NB4 (cell line): Measurements from ENCODE around the gene DCLK1.

ENCODE experiments used
- DNase-seq: peaks from one replicate; pipeline ENCODE4 v3.0.0; 2010; ENCODE audit warnings: low read depth
- H3K4me3 ChIP-seq: one replicate; pipeline ENCODE4 v1.5.1; 2011; ENCODE audit warnings: mild to moderate bottlenecking, low read depth, low read length, moderate library complexity
- CTCF ChIP-seq: IDR thresholded peaks from one replicate; pipeline ENCODE4 v1.5.1; 2012; ENCODE audit warnings: low read depth, low read length
- MAX ChIP-seq: IDR thresholded peaks from 2 replicates; pipeline ENCODE4 v1.6.1; 2011; ENCODE audit warnings: low read depth, low read length
- MYC ChIP-seq: IDR thresholded peaks from 2 replicates; pipeline ENCODE4 v1.6.1; 2011; ENCODE audit warnings: low read depth, low read length
- POLR2A ChIP-seq: IDR thresholded peaks from 2 replicates; pipeline ENCODE4 v1.6.1; 2011; ENCODE audit warnings: mild to moderate bottlenecking; ENCODE audit not compliant: insufficient read length; ENCODE audit errors: extremely low read depth

Gene DCLK1

GRCh38 chr13:36135876-36136275 is 4.7 kb upstream of the DCLK1 start:
- TF ChIP-seq POLR2A = no peak
- TF ChIP-seq MAX = no peak
- no peak for TF ChIP-seq MYC
- no peak for TF ChIP-seq CTCF
- H3K4me3 ChIP-seq = no peak overlapping the region
- DNase-seq = no peak

- H3K4me3 ChIP-seq = no peak overlapping the region
- DNase-seq = no peak
- TF ChIP-seq CTCF = no peak
- no peak for TF ChIP-seq POLR2A
- TF ChIP-seq MAX = no peak
- TF ChIP-seq MYC = no peak
Observed at GRCh38 chr13:36134632-36135031, 3.5 kb upstream of the DCLK1 start.

GRCh38 chr13:36133950-36134626 is 2.9 kb upstream of the DCLK1 start:
- DNase-seq = no peak
- TF ChIP-seq POLR2A (no peak), MYC (no peak), MAX (no peak), CTCF (no peak)
- H3K4me3 ChIP-seq = no peak overlapping the region

- TF ChIP-seq CTCF (no peak), MYC (no peak), MAX (no peak), POLR2A (no peak)
- H3K4me3 ChIP-seq = no peak overlapping the region
- no peak for DNase-seq
Observed at GRCh38 chr13:36132376-36132775, 1.2 kb upstream of the DCLK1 start.

GRCh38 chr13:36131931-36132297 is 732 bp upstream of the DCLK1 start:
- no peak overlapping the region for H3K4me3 ChIP-seq
- TF ChIP-seq CTCF (no peak), POLR2A (no peak), MAX (no peak), MYC (no peak)
- DNase-seq = no peak
